H1 (cell line): ENCODE results near the gene EGFR. TPM values are rescaled to one million over a fixed set of nuclear protein-coding genes. Genes with fewer than 3 reads are reported as not detected.

Experiments
- CHD2 ChIP-seq: IDR thresholded peaks from 2 replicates; pipeline ENCODE4 v1.6.1; 2012; ENCODE audit warnings: low read length, improper control_type of control experiment
- CTBP2 ChIP-seq: IDR thresholded peaks from 2 replicates; pipeline ENCODE4 v1.7.0; 2011; ENCODE audit warnings: borderline replicate concordance, mild to moderate bottlenecking, moderate library complexity, mixed read lengths, low read length; ENCODE audit not compliant: insufficient read depth, insufficient read length
- EGR1 ChIP-seq: IDR thresholded peaks from 2 replicates; pipeline ENCODE4 v1.6.1; 2011; ENCODE audit warnings: low read depth, low read length, borderline replicate concordance
- HDAC2 ChIP-seq, 2 experiments: fragments of 300-600 bp in 1 of 2; sonication (generic) in 1 of 2; IDR thresholded peaks; 2 replicates each; pipeline ENCODE4 v1.6.1; 2011 to 2012; ENCODE audit warnings: low read depth in 2 of 2, low read length in 2 of 2, mild to moderate bottlenecking in 2 of 2, moderate library complexity in 2 of 2, borderline replicate concordance in 1 of 2, inconsistent platforms in 1 of 2
- POLR2A ChIP-seq, 2 experiments: IDR thresholded peaks; 1 replicate in 1 of 2; 2 replicates in 1 of 2; pipeline ENCODE4 v1.6.1; 2011; ENCODE audit warnings: low read depth in 2 of 2, low read length in 2 of 2, mild to moderate bottlenecking in 2 of 2; ENCODE audit errors: control extremely low read depth in 1 of 2
- POU5F1 ChIP-seq: IDR thresholded peaks from 2 replicates; pipeline ENCODE4 v1.6.1; 2011; ENCODE audit warnings: low read depth, mild to moderate bottlenecking, low read length, moderate library complexity
- SUZ12 ChIP-seq: fragments of 200-600 bp; sonication (generic); IDR thresholded peaks from 2 replicates; pipeline ENCODE4 v1.6.1; 2012; ENCODE audit warnings: mild to moderate bottlenecking, inconsistent platforms, low read length, moderate library complexity, mixed read lengths
- TAF7 ChIP-seq: optimal IDR thresholded peaks from 2 replicates; pipeline ENCODE3; 2011; ENCODE audit warnings: low read depth, mild to moderate bottlenecking, inconsistent platforms, low read length, moderate library complexity, borderline replicate concordance
- polyA plus RNA-seq, 7 experiments: library from polyadenylated mRNA; depleted of rRNA in 3 of 7; stranded (reverse) in 5 of 7; unstranded in 2 of 7; fragments of >200 nt in 5 of 7; fragments of 200-250 nt in 2 of 7; gene quantifications; 1 replicate in 5 of 7; 2 replicates in 1 of 7; 4 replicates in 1 of 7; pipeline versions ENCODE4 v1.2.1 to v1.2.3, GENCODE V29; 2011 to 2013; ENCODE audit warnings: missing spikeins in 2 of 7, mixed read lengths in 2 of 7
- total RNA-seq: library from RNA; stranded (reverse); fragmentation: NEBNext Ultra II Directional; extraction: Animal tissue kit (Norgen Biotek cat#: 25700); gene quantifications from 2 replicates; pipeline ENCODE4 v1.2.1, GENCODE V29; 2021
- TF ChIP-seq, protein P1 (sequence below): fragments of 300-600 bp; sonication (generic); IDR thresholded peaks from 2 replicates; pipeline ENCODE4 v1.7.1; 2012; ENCODE audit warnings: low read length, moderate library complexity, mild to moderate bottlenecking, inconsistent platforms; ENCODE audit not compliant: insufficient replicate concordance
- TF ChIP-seq, protein P2 (sequence below): IDR thresholded peaks from 2 replicates; pipeline ENCODE4 v1.6.1; 2011; ENCODE audit warnings: low read depth, mild to moderate bottlenecking, low read length; ENCODE audit not compliant: insufficient read depth

The EGFR gene
- total and polyA plus RNA-seq, 2 of the 8 experiments (the other 6 are each of a cell fraction or from before 2014, with no cell fraction given): 1.9 to 5.8 TPM

GRCh38 chr7:55258631-55259030, 239.8 kb downstream of the EGFR start (continued):
- TF ChIP-seq, protein P1, sequence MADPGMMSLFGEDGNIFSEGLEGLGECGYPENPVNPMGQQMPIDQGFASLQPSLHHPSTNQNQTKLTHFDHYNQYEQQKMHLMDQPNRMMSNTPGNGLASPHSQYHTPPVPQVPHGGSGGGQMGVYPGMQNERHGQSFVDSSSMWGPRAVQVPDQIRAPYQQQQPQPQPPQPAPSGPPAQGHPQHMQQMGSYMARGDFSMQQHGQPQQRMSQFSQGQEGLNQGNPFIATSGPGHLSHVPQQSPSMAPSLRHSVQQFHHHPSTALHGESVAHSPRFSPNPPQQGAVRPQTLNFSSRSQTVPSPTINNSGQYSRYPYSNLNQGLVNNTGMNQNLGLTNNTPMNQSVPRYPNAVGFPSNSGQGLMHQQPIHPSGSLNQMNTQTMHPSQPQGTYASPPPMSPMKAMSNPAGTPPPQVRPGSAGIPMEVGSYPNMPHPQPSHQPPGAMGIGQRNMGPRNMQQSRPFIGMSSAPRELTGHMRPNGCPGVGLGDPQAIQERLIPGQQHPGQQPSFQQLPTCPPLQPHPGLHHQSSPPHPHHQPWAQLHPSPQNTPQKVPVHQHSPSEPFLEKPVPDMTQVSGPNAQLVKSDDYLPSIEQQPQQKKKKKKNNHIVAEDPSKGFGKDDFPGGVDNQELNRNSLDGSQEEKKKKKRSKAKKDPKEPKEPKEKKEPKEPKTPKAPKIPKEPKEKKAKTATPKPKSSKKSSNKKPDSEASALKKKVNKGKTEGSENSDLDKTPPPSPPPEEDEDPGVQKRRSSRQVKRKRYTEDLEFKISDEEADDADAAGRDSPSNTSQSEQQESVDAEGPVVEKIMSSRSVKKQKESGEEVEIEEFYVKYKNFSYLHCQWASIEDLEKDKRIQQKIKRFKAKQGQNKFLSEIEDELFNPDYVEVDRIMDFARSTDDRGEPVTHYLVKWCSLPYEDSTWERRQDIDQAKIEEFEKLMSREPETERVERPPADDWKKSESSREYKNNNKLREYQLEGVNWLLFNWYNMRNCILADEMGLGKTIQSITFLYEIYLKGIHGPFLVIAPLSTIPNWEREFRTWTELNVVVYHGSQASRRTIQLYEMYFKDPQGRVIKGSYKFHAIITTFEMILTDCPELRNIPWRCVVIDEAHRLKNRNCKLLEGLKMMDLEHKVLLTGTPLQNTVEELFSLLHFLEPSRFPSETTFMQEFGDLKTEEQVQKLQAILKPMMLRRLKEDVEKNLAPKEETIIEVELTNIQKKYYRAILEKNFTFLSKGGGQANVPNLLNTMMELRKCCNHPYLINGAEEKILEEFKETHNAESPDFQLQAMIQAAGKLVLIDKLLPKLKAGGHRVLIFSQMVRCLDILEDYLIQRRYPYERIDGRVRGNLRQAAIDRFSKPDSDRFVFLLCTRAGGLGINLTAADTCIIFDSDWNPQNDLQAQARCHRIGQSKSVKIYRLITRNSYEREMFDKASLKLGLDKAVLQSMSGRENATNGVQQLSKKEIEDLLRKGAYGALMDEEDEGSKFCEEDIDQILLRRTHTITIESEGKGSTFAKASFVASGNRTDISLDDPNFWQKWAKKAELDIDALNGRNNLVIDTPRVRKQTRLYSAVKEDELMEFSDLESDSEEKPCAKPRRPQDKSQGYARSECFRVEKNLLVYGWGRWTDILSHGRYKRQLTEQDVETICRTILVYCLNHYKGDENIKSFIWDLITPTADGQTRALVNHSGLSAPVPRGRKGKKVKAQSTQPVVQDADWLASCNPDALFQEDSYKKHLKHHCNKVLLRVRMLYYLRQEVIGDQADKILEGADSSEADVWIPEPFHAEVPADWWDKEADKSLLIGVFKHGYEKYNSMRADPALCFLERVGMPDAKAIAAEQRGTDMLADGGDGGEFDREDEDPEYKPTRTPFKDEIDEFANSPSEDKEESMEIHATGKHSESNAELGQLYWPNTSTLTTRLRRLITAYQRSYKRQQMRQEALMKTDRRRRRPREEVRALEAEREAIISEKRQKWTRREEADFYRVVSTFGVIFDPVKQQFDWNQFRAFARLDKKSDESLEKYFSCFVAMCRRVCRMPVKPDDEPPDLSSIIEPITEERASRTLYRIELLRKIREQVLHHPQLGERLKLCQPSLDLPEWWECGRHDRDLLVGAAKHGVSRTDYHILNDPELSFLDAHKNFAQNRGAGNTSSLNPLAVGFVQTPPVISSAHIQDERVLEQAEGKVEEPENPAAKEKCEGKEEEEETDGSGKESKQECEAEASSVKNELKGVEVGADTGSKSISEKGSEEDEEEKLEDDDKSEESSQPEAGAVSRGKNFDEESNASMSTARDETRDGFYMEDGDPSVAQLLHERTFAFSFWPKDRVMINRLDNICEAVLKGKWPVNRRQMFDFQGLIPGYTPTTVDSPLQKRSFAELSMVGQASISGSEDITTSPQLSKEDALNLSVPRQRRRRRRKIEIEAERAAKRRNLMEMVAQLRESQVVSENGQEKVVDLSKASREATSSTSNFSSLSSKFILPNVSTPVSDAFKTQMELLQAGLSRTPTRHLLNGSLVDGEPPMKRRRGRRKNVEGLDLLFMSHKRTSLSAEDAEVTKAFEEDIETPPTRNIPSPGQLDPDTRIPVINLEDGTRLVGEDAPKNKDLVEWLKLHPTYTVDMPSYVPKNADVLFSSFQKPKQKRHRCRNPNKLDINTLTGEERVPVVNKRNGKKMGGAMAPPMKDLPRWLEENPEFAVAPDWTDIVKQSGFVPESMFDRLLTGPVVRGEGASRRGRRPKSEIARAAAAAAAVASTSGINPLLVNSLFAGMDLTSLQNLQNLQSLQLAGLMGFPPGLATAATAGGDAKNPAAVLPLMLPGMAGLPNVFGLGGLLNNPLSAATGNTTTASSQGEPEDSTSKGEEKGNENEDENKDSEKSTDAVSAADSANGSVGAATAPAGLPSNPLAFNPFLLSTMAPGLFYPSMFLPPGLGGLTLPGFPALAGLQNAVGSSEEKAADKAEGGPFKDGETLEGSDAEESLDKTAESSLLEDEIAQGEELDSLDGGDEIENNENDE: no peak
- TF ChIP-seq TAF7 (no peak), CTBP2 (no peak), HDAC2 (IDR thresholded peaks at IDR 0.05; ENCODE audit: borderline replicate concordance in 1 of 2, low read depth in 2 of 2, low read length in 2 of 2) (no peak), POU5F1 (no peak), CHD2 (no peak), POLR2A (IDR thresholded peaks at IDR 0.05; ENCODE audit: control extremely low read depth in 1 of 2, low read depth in 2 of 2, low read length in 2 of 2) (no peak), EGR1 (no peak), SUZ12 (no peak)
- TF ChIP-seq, protein P2, sequence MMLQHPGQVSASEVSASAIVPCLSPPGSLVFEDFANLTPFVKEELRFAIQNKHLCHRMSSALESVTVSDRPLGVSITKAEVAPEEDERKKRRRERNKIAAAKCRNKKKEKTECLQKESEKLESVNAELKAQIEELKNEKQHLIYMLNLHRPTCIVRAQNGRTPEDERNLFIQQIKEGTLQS: no peak
